Hepatocyte (in vitro differentiated cells): ENCODE results near the gene UXS1.

ENCODE experiments used
- EZH2 ChIP-seq: fragments of 200-600 bp; sonication (generic); IDR thresholded peaks from 2 replicates; pipeline ENCODE4 v1.6.1; 2016; ENCODE audit warnings: antibody characterized with exemption, mild to moderate bottlenecking, borderline replicate concordance
- EZH2phosphoT487 ChIP-seq: fragments of 200-600 bp; sonication (generic); IDR thresholded peaks from one replicate; pipeline ENCODE4 v1.6.1; 2018; ENCODE audit warnings: antibody characterized with exemption, mild to moderate bottlenecking, low read depth, moderate library complexity; ENCODE audit not compliant: unreplicated experiment, severe bottlenecking
- TF ChIP-seq, protein P1 (sequence below): fragments of 200-600 bp; sonication (generic); IDR thresholded peaks from 2 replicates; pipeline ENCODE4 v1.5.1; 2016; ENCODE audit warnings: antibody characterized with exemption, mild to moderate bottlenecking; ENCODE audit not compliant: poor library complexity

DNA sequence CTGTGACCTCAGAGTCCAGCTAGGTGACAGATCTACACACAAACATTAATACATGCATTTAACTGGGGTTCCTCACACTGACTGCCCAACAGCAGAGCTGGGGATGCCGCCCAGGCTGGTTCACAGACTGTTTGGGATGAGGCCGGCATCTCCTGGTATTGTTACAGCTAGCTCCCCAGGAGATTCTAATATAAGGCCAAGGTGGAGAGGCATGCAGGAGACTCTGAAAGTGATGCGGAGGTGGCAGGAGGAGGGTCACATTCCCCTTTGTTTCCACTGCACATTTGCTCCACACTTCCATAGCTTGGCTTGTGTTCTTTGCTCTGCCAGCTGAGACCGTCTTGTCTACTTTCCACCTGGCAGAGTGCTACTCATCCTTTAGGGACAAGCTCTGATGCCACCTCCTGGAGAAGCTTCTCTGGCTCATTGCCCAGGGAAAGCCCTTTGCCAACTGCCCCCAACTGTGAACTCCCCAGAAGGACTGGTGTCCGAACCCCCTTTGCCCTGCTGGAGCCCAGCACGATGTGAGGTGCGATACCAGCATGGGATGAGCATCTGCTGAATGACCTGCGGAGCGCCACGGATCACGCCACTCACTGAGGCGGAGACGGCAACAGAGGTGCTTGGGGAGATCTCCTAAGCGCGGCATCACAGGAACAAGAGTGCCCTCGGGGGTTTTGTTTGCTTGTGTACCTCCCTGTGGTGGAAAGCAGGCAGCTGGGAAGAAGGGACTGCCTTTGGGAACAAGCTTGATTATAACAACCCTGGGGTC lies 88.8 kb downstream of the UXS1 start:
- TF ChIP-seq, protein P1, sequence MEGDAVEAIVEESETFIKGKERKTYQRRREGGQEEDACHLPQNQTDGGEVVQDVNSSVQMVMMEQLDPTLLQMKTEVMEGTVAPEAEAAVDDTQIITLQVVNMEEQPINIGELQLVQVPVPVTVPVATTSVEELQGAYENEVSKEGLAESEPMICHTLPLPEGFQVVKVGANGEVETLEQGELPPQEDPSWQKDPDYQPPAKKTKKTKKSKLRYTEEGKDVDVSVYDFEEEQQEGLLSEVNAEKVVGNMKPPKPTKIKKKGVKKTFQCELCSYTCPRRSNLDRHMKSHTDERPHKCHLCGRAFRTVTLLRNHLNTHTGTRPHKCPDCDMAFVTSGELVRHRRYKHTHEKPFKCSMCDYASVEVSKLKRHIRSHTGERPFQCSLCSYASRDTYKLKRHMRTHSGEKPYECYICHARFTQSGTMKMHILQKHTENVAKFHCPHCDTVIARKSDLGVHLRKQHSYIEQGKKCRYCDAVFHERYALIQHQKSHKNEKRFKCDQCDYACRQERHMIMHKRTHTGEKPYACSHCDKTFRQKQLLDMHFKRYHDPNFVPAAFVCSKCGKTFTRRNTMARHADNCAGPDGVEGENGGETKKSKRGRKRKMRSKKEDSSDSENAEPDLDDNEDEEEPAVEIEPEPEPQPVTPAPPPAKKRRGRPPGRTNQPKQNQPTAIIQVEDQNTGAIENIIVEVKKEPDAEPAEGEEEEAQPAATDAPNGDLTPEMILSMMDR, result no peak
- TF ChIP-seq EZH2, result no peak
- no peak for TF ChIP-seq EZH2phosphoT487
